Keratinocyte (primary cell): ENCODE data around the gene SCYL3.

Source experiments
- CTCF ChIP-seq, 3 experiments: IDR thresholded peaks in 1 of 3; conservative IDR thresholded peaks in 1 of 3; optimal IDR thresholded peaks in 1 of 3; 2 replicates in 2 of 3; 3 replicates in 1 of 3; pipeline versions ENCODE3 to v1.5.1; 2011; ENCODE audit warnings: low read length in 3 of 3, mild to moderate bottlenecking in 3 of 3, moderate library complexity in 2 of 3, control low read depth in 1 of 3, inconsistent platforms in 1 of 3; ENCODE audit not compliant: insufficient read depth in 2 of 3; ENCODE audit errors: extremely low read depth in 1 of 3
- EZH2 ChIP-seq: IDR thresholded peaks from one replicate; pipeline ENCODE4 v1.6.1; 2012; ENCODE audit warnings: inconsistent platforms, mild to moderate bottlenecking, low read length, moderate library complexity

DNA sequence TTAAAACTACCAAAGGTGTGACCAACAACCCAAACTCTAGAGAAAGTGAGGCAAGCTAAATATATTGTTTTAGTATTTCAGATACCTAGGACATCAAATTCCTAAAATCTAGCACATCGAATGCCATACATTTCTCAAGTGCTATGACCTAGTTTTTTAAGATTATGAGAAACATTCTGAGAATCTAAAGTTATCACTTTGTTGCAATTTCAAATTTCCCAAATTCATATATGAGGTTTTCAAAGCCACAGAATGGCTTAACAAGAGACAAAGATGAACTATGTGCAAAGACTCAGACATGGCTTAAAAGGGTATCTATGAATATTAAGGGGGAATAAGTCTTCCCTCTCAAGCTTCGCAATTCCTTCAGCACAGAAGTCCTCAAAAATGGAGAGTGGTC, 6.8 kb downstream of the SCYL3 start:
- TF ChIP-seq CTCF (optimal IDR thresholded peaks at IDR 0.05 in 1 of 3, IDR thresholded peaks at IDR 0.05 in 1 of 3, conservative IDR thresholded peaks at IDR 0.05 in 1 of 3; ENCODE audit: extremely low read depth in 1 of 3, insufficient read depth in 2 of 3, low read length in 3 of 3) (no peak), EZH2 (no peak)
